Sigmoid colon (tissue), 3 donors: ENCODE measurements around the gene OR10A6.

ENCODE experiments used
- POLR2A ChIP-seq, 2 donors: fragments of 450-650 bp; IDR thresholded peaks; one replicate each; pipeline ENCODE4 v1.6.1; 2016; ENCODE audit warnings: antibody characterized with exemption in 2 of 2, mild to moderate bottlenecking in 2 of 2, moderate library complexity in 2 of 2
- TF ChIP-seq, protein P1 (sequence below), 4 experiments: fragments of 450-650 bp in 3 of 4; fragments of 200-600 bp in 1 of 4; IDR thresholded peaks; one replicate each; pipeline ENCODE4 v1.5.1; 2016 to 2019; ENCODE audit warnings: antibody characterized with exemption in 4 of 4, mild to moderate bottlenecking in 3 of 4, moderate library complexity in 2 of 4

DNA sequence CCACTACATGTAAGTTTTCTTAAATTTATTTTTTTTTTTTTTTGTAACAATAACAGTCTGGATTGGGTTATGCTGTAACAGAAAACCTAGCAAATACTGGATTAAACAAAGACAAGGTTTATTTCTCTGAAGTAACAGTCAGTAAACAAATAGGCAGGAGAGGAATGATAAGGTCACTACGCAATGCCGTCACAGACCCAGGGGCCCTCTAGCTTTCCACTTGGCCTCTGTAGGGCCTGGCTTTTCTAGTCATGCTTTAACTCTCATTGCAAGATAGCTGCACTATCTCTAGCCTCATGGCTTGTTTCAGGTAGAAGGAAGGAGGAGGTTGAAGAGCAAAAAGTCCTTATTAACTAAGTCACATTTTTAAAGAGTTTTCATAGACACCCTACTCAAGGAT is 6.5 kb downstream of the OR10A6 start:
- TF ChIP-seq, protein P1, sequence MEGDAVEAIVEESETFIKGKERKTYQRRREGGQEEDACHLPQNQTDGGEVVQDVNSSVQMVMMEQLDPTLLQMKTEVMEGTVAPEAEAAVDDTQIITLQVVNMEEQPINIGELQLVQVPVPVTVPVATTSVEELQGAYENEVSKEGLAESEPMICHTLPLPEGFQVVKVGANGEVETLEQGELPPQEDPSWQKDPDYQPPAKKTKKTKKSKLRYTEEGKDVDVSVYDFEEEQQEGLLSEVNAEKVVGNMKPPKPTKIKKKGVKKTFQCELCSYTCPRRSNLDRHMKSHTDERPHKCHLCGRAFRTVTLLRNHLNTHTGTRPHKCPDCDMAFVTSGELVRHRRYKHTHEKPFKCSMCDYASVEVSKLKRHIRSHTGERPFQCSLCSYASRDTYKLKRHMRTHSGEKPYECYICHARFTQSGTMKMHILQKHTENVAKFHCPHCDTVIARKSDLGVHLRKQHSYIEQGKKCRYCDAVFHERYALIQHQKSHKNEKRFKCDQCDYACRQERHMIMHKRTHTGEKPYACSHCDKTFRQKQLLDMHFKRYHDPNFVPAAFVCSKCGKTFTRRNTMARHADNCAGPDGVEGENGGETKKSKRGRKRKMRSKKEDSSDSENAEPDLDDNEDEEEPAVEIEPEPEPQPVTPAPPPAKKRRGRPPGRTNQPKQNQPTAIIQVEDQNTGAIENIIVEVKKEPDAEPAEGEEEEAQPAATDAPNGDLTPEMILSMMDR (IDR thresholded peaks at IDR 0.05): no peak
- TF ChIP-seq POLR2A (IDR thresholded peaks at IDR 0.05): no peak
